GM18519 (cell line): ENCODE measurements around the gene JPH4.

ENCODE experiments used
- ATAC-seq: cut with Tn5 transposase; IDR thresholded peaks from one replicate; pipeline ENCODE4 v1.9.1; 2021; ENCODE audit warnings: mild to moderate bottlenecking, moderate library complexity; ENCODE audit not compliant: unreplicated experiment, low FRiP score

JPH4 gene

GRCh38 chr14:23565626-23566025 lies 13.0 kb downstream of the JPH4 start:
- ATAC-seq = no peak

DNA sequence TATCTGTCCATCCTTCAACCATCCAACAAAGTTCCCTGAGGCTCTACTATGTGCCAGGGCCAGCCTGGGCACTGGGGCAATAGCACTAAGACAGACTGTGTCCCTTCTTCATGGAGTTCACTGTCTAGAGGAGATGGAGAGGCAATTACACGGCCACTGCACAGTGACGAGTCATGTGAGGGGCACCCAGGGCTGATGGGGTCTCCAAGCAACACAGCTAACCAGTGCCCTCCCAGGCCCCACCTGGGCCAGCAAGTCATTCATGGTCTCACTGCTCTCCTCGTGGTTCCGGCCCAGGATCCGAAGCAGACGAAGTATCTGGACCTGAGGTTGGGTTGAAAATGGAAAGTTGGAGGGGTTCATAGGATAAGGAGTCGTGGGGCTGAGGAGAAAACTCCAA lies 13.7 kb downstream of the JPH4 start:
- no peak for ATAC-seq

GRCh38 chr14:23564181-23564812 lies 14.3 kb downstream of the JPH4 start:
- ATAC-seq = no peak

- no peak for ATAC-seq
These were observed 15.0 kb downstream of the JPH4 start for GRCh38 chr14:23563473-23564180.

DNA sequence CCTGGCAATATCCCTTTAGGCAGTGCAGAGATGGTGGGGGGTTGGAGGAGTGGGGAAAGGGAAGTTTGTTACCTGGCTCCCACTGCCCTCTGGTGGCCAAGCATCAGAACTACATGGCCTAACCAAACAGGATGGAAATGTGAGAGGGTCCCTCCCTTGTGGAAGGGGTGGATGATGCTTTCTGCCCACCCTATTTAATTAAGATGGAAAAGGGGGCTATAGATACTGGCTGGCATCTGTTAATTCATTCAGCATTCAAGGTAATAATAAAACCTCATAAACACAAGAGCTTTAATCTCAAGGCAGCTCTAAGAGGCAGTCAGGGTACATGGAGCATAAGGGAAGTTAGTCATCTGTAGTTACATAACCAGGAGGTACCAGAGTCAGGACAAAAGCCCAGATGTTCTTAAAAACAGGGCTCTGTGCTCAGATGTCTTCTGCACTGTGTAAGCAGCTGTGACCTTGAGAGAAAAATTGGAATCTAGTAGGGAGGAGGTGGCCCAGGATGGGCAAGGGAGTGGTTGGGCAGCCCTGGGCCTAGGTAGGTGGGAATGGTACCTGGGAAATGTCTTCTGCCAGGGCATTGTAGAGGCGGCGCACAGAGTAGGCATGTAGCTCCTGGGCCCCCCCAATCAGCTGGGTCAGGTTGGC lies 15.6 kb downstream of the JPH4 start:
- ATAC-seq = no peak

DNA sequence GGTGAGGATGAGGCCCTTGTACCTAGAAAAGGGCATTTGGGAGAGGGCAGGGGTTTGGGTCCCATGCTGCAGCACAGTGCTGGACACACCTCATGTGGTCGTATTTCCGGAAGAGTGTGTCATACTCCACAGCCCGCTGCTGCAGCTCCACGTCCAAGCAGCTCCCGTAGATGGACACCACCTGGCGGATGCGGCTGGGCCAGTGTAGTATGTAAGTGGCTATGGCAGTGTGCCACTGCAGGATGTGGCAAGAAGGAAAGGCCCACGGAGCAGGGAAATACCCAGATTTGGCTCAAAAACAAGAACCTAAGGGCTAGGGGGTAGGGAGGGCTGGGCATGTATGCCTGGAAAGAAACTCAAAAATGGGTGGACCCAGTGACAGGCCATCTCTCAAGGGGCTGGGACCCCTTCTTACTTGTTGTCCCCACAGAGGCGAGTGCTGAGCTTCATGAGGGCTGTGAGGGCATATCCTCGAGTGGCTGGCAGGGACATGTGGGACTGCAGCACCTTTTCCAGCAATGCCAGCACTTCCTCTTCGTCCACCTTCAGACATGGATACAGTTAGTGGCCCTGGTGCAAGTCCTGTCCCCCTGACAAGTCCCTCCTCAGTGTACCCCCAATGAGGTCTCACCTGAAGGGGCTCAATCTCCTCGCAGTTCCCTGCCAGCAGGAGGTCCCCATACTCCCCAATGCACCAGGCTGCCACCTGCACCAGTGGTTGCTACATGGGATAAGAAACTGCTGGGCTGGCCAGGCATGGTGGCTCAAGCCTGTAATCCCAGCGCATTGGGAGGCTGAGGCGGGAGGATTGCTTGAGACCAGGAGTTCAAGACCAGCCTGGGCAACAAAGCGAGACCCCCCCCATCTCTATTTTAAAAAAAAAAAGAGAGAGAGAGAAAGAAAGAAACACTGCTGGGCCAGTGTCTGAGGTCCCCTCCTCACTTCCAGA lies 16.4 kb downstream of the JPH4 start:
- no peak for ATAC-seq

DNA sequence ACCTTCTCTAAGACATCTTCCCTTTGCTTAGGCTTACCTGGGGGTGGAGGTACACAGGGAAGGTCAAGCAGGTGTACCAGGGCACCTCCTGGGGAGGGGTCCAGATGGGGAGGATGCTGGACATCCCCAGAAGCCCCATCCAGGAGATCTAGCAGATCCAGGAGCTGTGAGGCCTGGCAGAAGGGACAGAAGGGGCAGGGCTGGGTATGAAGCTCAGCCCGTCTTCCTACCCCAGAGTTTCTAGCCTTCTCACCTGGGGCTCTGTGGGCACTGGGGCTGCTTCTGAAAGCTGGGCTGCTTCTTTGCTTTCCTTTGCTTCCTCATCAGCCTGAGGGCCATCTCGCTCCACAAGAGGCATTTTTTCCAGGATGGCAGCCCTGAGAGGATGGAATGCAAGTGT lies 17.3 kb downstream of the JPH4 start:
- no peak for ATAC-seq

DNA sequence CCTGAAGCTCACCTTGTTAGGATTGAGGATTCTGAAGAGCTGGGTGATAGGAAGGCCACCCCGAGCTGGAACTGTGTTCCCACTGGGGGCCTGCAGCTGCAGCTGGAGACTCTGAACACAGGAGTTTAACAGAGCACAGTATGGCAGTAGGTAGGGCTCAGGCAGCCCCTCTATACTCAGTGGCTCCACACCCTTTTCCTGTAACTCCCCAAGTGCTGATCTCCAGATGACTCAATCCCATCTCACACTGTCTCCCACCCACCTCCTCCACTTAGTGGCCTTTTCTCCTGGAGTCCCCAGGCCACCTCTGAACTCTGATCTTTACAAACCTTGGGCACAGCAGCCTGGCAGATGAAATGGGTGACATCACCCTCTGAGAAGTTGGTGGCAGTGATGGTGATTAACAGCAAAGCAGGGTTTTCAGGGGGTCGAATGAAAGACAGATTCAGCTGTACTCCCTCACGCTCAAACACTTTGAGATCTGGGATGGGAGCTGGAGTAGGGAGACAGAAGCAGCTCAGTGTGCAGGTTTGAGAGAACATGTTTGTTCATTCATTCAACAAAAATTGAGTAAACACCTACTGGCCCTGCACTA lies 18.6 kb downstream of the JPH4 start:
- ATAC-seq = no peak

DNA sequence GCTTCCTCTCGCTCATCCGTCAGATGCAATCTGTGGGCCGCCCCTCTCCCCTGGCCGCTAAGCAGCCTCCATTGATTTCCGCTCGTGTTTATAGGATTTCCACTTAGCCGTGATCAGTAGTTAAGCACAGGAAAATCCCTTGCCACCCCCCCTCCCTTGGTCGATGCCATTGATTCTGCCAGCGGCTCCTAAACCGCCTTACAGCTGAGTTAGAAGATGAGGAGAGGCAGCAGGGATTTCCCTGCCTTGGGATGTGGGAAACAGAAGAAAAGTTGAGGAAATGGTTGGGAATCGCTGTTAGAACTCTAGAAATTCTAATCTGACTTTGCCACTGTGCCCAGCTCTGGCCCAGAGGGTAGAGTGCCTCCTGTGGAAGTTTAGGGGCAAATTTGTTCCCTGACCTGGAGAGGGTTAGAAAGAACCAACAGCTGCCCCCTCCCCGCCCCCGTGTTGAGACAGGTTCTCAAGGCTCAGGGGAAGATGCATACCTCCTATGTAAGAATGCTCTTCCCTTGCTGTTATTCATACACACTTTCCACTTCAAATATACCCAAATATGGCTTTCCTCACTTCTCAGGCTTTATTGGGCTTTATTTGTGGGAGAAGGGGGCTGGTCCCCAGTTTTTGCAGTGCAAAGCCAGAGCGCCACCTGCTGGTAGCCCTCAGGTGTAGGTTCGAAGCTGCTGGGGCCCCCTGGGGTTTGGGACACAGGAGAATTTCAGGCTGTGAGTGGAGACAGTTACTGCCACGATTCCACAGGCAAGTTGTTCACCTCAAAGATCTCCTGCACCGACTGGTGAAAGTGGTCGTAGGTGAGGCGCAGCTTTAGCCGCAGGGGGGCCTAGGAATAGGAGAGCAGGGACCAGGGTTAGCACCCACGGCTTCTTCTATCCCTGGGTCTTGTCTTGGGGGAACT lies 19.3 kb downstream of the JPH4 start:
- ATAC-seq = no peak

- no peak for ATAC-seq
These were observed 20.1 kb downstream of the JPH4 start for GRCh38 chr14:23558346-23559009.

- ATAC-seq = no peak
These were observed 20.6 kb downstream of the JPH4 start for GRCh38 chr14:23557946-23558345.

DNA sequence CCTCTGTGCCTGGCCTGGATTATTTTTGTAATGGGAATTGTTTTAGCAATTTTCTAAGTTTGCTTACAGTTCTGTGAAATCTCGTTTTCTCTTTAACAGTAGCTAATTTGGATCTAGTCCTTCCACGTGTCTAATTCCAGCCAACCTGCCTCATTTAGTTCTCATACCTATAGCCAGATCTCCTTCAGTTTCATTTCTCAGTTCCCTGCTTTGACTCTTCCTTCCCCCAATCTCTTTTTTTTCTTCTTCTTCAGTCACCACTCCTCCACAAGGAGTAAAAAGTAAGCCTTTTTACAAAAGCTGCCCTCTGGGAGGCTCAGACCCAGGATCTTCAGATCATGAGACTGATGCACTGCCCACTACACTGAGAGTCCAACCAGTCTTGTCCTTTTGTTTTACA lies 21.1 kb downstream of the JPH4 start:
- ATAC-seq = no peak

- no peak for ATAC-seq
These were observed 21.7 kb downstream of the JPH4 start for GRCh38 chr14:23556700-23557440.

DNA sequence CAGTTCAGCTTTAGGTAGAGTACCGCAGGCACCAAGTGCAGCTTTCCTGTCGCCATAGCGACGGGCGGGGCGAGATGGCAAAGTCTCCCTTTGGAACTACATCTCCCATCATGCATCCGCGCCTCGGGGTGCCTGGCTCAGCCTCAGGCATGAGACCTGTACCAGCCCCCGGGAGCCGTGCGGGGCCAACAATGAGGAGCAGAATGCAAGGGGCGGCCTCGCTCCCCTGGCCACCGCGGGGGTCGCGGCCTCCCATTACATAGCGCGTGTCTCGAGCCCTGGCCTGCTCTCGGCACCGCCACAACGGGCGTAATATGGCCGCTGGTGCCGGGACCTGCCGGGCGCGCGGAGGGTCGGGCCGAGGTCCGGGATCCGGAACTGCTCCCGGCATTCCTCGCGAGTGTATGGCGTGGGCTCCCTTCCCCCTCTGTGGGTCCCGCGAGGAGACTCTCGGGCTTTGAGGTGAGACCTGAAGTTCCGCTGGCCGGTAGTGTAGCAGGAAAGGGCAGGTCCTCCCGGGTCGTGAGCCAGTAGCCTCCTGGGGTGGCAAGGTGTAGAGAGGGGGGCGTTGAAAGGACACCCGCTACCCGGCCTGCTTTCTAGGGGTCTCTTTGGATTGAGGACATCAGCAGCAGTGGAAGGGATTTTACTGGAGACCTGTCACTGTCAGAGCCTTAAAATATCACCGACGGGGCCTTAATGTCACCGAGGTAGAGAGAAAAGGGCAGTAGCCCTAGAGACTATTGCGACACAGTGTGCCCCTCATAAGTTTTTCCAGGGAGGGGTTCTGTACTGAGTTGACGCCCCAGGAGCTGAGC lies 22.5 kb downstream of the JPH4 start, which contains the start of gene THTPA:
TSS of gene THTPA (plus strand) at position 390 of the 818 bp plus-strand sequence. CDS start 487 bp downstream, outside the sequence.
- peak; percentile 80 for ATAC-seq

DNA sequence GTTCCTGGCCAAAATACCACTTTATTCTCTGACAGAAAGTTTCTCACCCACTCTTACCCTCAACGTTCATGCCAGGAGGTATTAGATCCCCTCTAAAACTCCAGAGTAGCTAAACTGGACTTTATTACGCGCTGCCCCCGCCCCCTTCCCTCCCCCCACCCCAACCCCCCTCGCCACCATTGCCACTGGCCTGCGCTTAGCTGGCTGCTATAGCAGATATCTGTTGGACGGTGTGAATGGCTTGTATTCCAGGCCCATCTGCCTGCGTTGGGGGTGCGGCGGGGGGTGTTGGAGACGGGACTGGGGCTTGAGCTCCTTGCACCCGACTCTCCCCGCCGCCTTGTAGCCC lies 23.1 kb downstream of the JPH4 start:
- ATAC-seq = no peak

DNA sequence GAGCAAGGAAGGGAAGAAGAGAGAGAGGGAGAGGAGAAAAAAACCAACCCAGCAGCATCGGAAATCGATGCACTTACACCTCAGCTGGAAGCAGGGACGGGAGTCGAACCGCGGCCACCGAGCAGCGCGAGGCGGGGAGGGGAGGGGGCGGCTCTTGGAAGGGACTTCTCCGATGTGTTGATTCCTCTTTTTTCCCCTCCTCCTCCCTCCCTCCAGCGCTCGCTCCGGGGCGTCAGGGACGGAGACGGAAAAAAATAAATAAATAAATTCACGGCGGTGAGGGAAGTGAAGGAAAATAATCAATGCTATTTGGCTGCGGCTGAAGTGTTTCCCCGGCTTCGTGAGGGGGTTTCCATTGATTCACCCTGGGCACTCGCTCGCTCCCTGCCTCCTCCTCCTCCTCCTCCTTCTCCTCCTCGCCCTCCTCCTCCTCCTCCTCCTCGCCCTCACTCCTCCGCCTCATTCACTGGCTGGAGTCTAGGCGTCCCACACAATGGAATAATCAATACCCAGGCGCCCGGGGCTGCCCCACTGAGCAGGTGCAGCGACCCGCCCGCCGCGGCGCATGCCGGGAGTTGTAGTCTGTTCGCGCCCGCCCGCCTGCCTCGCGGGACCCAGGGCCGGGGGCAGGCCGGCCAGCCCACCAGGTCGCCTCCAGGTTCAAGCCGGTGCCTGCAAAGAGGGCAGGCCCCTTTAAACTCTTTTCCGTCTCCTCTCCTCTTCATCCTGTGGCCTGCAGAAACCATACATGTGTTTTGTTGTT lies 27.1 kb downstream of the JPH4 start, which contains the start of gene ZFHX2:
TSS of gene ZFHX2 (minus strand) at position 500 of the 763 bp plus-strand sequence. CDS start 16,440 bp downstream, outside the sequence.
- peak; percentile 30 for ATAC-seq
